ENCODE measurements around the gene FXN.

DNA sequence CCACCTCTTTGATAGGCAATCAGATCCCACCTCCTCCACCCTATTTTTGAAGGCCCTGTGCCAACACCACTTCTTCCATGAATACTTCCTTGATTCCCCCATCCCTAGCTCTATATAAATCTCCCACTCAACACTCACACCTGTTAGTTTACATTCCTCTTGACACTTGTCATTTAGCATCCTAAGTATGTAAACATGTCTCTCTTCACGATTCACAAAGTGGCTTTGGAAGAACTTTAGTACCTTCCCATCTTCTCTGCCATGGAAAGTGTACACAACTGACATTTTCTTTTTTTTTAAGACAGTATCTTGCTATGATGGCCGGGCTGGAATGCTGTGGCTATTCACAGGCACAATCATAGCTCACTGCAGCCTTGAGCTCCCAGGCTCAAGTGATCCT lies 1.5 kb upstream of the FXN start:
- TF ChIP-seq CTCF (conservative IDR thresholded peaks at IDR 0.05) (no peak), ZFX (IDR thresholded peaks at IDR 0.05) (no peak)

Data from C4-2B (cell line).